Measurements from ENCODE around the gene NUDT5. TPM values are rescaled to one million over a fixed set of nuclear protein-coding genes. Genes with fewer than 3 reads are reported as not detected.

Gene NUDT5
- total and polyA plus RNA-seq, 2 of the 8 experiments (the other 6 are each of a cell fraction or from before 2014, with no cell fraction given): 130 to 134 TPM

DNA sequence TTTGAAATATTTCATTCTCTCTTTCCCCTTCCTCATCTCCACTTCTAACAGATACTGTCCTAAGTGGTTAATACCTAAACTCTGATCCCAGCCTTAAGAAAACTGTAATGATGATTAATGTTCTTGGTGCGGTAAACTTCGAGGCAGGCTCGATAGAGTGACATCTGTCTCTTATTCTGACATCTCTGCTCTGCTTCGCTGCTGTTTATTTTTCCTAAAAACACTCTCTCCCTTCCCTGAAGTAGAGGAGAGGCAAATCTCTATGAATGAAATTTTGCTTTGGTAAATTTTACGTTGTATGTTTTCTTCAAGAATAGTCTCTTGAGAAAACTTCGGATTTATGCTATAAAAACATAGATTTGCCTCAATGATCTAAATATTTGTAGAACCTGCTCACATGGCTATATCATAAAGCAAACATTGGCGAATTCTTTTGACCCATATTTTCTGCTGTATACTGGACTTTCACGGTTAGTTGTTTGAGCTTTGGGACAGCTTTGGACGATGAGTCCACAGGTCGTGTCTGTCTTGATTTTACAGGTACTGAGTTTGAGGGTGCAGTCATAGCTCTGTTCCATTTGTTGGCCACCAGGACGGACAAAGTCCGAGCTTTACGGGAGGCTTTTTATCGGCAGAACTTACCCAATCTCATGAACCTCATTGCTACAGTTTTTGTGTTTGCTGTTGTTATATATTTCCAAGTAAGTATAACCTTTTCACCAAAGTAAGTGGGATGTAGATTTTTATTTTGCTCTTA is 39.1 kb downstream of the NUDT5 start (continued):
- TF ChIP-seq, protein P1, sequence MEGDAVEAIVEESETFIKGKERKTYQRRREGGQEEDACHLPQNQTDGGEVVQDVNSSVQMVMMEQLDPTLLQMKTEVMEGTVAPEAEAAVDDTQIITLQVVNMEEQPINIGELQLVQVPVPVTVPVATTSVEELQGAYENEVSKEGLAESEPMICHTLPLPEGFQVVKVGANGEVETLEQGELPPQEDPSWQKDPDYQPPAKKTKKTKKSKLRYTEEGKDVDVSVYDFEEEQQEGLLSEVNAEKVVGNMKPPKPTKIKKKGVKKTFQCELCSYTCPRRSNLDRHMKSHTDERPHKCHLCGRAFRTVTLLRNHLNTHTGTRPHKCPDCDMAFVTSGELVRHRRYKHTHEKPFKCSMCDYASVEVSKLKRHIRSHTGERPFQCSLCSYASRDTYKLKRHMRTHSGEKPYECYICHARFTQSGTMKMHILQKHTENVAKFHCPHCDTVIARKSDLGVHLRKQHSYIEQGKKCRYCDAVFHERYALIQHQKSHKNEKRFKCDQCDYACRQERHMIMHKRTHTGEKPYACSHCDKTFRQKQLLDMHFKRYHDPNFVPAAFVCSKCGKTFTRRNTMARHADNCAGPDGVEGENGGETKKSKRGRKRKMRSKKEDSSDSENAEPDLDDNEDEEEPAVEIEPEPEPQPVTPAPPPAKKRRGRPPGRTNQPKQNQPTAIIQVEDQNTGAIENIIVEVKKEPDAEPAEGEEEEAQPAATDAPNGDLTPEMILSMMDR (IDR thresholded peaks at IDR 0.05; ENCODE audit: control extremely low read depth in 1 of 3, insufficient read depth in 1 of 3, low read depth in 1 of 3, low read length in 3 of 3): no peak
- TF ChIP-seq YY1 (IDR thresholded peaks at IDR 0.05; ENCODE audit: low read depth, low read length) (no peak), GABPA (IDR thresholded peaks at IDR 0.05; ENCODE audit: borderline replicate concordance, insufficient read depth, low read length) (no peak), CBX5 (IDR thresholded peaks at IDR 0.05; ENCODE audit: low read depth, low read length) (no peak), CHD1 (IDR thresholded peaks at IDR 0.05; ENCODE audit: low read depth, low read length) (no peak)
- TF ChIP-seq, protein P2, sequence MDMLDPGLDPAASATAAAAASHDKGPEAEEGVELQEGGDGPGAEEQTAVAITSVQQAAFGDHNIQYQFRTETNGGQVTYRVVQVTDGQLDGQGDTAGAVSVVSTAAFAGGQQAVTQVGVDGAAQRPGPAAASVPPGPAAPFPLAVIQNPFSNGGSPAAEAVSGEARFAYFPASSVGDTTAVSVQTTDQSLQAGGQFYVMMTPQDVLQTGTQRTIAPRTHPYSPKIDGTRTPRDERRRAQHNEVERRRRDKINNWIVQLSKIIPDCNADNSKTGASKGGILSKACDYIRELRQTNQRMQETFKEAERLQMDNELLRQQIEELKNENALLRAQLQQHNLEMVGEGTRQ (IDR thresholded peaks at IDR 0.05; ENCODE audit: low read length): no peak

All from H1 (cell line).